Fibroblast of lung (primary cell): Measurements from ENCODE around the gene PER2. TPM values are rescaled to one million over a fixed set of nuclear protein-coding genes. Genes with fewer than 3 reads are reported as not detected.

Source experiments
- DNase-seq, 2 donors: peaks; one replicate each; pipeline versions ENCODE4 v3.0.0 to v3.0.0-alpha.2; 2010; ENCODE audit warnings: low read depth in 2 of 2
- H2AFZ ChIP-seq: 2 replicates; pipeline ENCODE4 v1.5.1; 2012; ENCODE audit warnings: low read length, control low read depth, inconsistent platforms
- H3K27ac ChIP-seq: 2 replicates; pipeline ENCODE4 v1.5.1; 2011; ENCODE audit warnings: low read length, control low read depth; ENCODE audit not compliant: insufficient read depth
- H3K27me3 ChIP-seq: 2 replicates; pipeline ENCODE4 v1.5.1; 2011; ENCODE audit warnings: mild to moderate bottlenecking, low read length; ENCODE audit not compliant: control insufficient read depth, insufficient read depth
- H3K36me3 ChIP-seq: 2 replicates; pipeline ENCODE4 v1.5.1; 2011; ENCODE audit warnings: low read length; ENCODE audit not compliant: control insufficient read depth, insufficient read depth
- H3K4me1 ChIP-seq: 2 replicates; pipeline ENCODE4 v1.5.1; 2011; ENCODE audit warnings: low read length; ENCODE audit not compliant: control insufficient read depth, insufficient read depth; ENCODE audit errors: extremely low read depth
- H3K4me2 ChIP-seq: 2 replicates; pipeline ENCODE4 v1.5.1; 2011; ENCODE audit warnings: low read length, control low read depth; ENCODE audit not compliant: insufficient read depth; ENCODE audit errors: extremely low read depth
- H3K4me3 ChIP-seq, 4 experiments: fragments of 200-600 bp in 1 of 4; sonication (generic) in 1 of 4; replicated peaks in 1 of 4; 2 replicates each; pipeline ENCODE4 v1.5.1; 2011 to 2016; ENCODE audit warnings: low read length in 4 of 4, low read depth in 3 of 4, mild to moderate bottlenecking in 3 of 4, control low read depth in 2 of 4, inconsistent platforms in 1 of 4, mixed read lengths in 1 of 4; ENCODE audit not compliant: insufficient read depth in 1 of 4; ENCODE audit errors: control extremely low read depth in 1 of 4
- H3K79me2 ChIP-seq: 2 replicates; pipeline ENCODE4 v1.5.1; 2012; ENCODE audit warnings: mild to moderate bottlenecking, low read length, inconsistent platforms; ENCODE audit not compliant: control insufficient read depth, insufficient read depth
- H3K9ac ChIP-seq: 2 replicates; pipeline ENCODE4 v1.5.1; 2011; ENCODE audit warnings: mild to moderate bottlenecking, low read length, control low read depth; ENCODE audit not compliant: insufficient read depth
- H3K9me3 ChIP-seq: 2 replicates; pipeline ENCODE4 v1.5.1; 2012; ENCODE audit warnings: low read depth, low read length; ENCODE audit not compliant: control insufficient read depth, insufficient read depth
- H4K20me1 ChIP-seq: 2 replicates; pipeline ENCODE4 v1.5.1; 2011; ENCODE audit warnings: low read length; ENCODE audit not compliant: control insufficient read depth, insufficient read depth; ENCODE audit errors: extremely low read depth
- CTCF ChIP-seq, 2 donors: IDR thresholded peaks in 1 of 2; conservative IDR thresholded peaks in 1 of 2; 1 replicate in 1 of 2; 2 replicates in 1 of 2; pipeline ENCODE4 v1.5.1; 2011 to 2012; ENCODE audit warnings: low read length in 2 of 2, control low read depth in 1 of 2, inconsistent platforms in 1 of 2, low read depth in 1 of 2, mild to moderate bottlenecking in 1 of 2
- EZH2 ChIP-seq: IDR thresholded peaks from 2 replicates; pipeline ENCODE4 v1.5.1; 2012; ENCODE audit warnings: low read length, control low read depth, mild to moderate bottlenecking; ENCODE audit errors: missing control alignments
- polyA plus RNA-seq, 2 donors: library from polyadenylated mRNA; depleted of rRNA in 1 of 2; stranded (reverse) in 1 of 2; unstranded in 1 of 2; fragments of >200 nt; gene quantifications; 2 replicates each; pipeline ENCODE4 v1.2.1, GENCODE V29; 2011 to 2012; ENCODE audit warnings: missing spikeins in 1 of 2
- total RNA-seq: library from RNA; depleted of rRNA; stranded (reverse); fragments of >200 nt; gene quantifications from 2 replicates; pipeline ENCODE4 v1.2.1, GENCODE V29; 2014

The PER2 gene
- total and polyA plus RNA-seq, 2 donors (not counting 1 experiment from before 2014, with no cell fraction given) = 1.9 to 4.6 TPM

GRCh38 chr2:238243496-238244076 lies 44.8 kb downstream of the PER2 start:
- H2AFZ ChIP-seq = no peak overlapping the region
- no peaks in the 10 kb centered on the region for H4K20me1 ChIP-seq
- no peak for DNase-seq
- peaks cover 7% of the 10 kb centered on the region for H3K27me3 ChIP-seq
- H3K4me3 ChIP-seq = no peak overlapping the region
- no peaks in the 10 kb centered on the region for H3K79me2 ChIP-seq
- no peak overlapping the region for H3K9ac ChIP-seq
- H3K4me1 ChIP-seq = peaks cover 2% of the 10 kb centered on the region
- no peaks in the 10 kb centered on the region for H3K9me3 ChIP-seq
- H3K4me2 ChIP-seq = no peak overlapping the region
- H3K27ac ChIP-seq = no peak overlapping the region
- H3K36me3 ChIP-seq = no peaks in the 10 kb centered on the region
- TF ChIP-seq CTCF (conservative IDR thresholded peaks at IDR 0.05 in 1 of 2, IDR thresholded peaks at IDR 0.05 in 1 of 2; ENCODE audit: low read depth in 1 of 2, low read length in 2 of 2) (peak in 1 of 2 donors; percentile 33), EZH2 (no peak)

DNA sequence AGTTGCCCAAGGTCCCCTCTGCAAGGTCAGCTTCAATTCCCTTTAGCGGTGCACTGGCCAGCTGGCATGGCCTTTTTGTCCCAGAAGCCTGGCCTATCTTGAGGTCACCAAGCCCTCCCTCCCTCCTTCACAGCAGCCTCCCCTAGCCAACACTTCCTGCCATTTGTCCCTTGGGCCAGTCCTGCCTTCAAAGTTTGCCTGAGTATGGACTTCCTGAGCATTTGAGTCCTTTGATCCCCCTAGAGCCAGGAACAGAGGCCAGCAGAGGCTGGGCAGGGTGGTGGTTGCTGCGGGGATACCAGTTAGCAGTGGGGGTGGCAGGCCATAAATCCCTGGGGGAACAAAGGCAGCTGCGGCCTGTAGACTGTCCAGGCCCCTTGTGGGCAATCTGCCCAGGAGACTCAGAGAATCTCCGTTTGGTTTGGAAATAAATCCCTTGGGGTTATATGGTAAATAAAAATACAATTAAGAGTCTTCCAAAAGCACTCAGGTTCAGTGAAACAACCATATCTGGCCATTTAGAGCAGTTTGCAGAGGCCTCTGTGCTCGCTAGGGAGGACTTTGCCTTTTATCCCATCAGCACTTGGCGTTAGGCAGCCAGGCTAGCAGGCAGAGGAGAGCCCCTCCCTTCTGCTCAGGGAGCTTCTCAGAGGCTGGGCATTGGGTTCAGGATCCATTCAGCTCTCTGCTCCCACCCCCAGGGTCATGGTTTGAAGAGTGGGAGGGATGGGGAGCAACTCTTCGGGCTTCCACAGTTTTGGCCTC lies 45.5 kb downstream of the PER2 start:
- no peak overlapping the region for H3K9ac ChIP-seq
- no peak overlapping the region for H2AFZ ChIP-seq

More for the DNA sequence above, 45.5 kb downstream of the PER2 start:
- Histone ChIP-seq H3K36me3 (no peaks in the 10 kb centered on the region), H3K4me1 (peaks cover 2% of the 10 kb centered on the region), H3K4me3 (no peak overlapping the region), H3K27me3 (peaks cover 9% of the 10 kb centered on the region), H4K20me1 (no peaks in the 10 kb centered on the region), H3K4me2 (no peak overlapping the region), H3K27ac (no peak overlapping the region), H3K9me3 (no peaks in the 10 kb centered on the region), H3K79me2 (no peaks in the 10 kb centered on the region)
- no peak for TF ChIP-seq CTCF (conservative IDR thresholded peaks at IDR 0.05 in 1 of 2, IDR thresholded peaks at IDR 0.05 in 1 of 2; ENCODE audit: low read depth in 1 of 2, low read length in 2 of 2)
- DNase-seq = no peak
